ENCODE measurements around the gene PRTG.

The PRTG gene

GRCh38 chr15:55709458-55709857 is 33.5 kb downstream of the PRTG start:
- Mint-ChIP-seq H3K27ac (no peak overlapping the region), H3K36me3 (ENCODE audit: low read depth) (peaks cover 72% of the 10 kb centered on the region), H3K4me3 (no peak overlapping the region), H3K27me3 (ENCODE audit: low read depth, poor library complexity) (no peaks in the 10 kb centered on the region), H3K9me3 (peaks cover 27% of the 10 kb centered on the region), H3K4me1 (peaks cover 64% of the 10 kb centered on the region)
- no peak for DNase-seq
- TF ChIP-seq, protein P1, sequence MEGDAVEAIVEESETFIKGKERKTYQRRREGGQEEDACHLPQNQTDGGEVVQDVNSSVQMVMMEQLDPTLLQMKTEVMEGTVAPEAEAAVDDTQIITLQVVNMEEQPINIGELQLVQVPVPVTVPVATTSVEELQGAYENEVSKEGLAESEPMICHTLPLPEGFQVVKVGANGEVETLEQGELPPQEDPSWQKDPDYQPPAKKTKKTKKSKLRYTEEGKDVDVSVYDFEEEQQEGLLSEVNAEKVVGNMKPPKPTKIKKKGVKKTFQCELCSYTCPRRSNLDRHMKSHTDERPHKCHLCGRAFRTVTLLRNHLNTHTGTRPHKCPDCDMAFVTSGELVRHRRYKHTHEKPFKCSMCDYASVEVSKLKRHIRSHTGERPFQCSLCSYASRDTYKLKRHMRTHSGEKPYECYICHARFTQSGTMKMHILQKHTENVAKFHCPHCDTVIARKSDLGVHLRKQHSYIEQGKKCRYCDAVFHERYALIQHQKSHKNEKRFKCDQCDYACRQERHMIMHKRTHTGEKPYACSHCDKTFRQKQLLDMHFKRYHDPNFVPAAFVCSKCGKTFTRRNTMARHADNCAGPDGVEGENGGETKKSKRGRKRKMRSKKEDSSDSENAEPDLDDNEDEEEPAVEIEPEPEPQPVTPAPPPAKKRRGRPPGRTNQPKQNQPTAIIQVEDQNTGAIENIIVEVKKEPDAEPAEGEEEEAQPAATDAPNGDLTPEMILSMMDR (IDR thresholded peaks at IDR 0.05) = no peak

DNA sequence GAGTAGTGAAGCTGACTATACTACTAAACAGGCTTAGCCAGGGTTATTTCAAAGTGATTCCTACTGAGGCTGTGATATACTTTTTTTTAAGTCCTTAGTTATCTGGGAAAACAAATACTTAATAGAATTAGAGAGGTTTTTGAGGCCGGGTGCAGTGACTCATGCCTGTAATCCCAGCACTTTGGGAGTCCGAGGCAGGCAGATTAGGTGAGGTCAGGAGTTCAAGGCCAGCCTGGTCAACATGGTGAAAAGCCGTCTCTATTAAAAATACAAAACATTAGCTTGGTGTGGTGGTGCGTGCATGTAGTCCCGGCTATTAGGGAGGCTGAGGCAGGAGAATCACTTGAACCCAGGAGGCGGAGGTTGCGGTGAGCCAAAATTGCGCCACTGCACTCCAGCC is 34.2 kb downstream of the PRTG start:
- peaks cover 27% of the 10 kb centered on the region for H3K9me3 Mint-ChIP-seq
- no peak for DNase-seq
- H3K27ac Mint-ChIP-seq = peak overlapping the region; percentile 64
- no peaks in the 10 kb centered on the region for H3K27me3 Mint-ChIP-seq (ENCODE audit: low read depth, poor library complexity)
- H3K4me1 Mint-ChIP-seq = peaks cover 64% of the 10 kb centered on the region
- H3K36me3 Mint-ChIP-seq (ENCODE audit: low read depth) = peaks cover 67% of the 10 kb centered on the region
- TF ChIP-seq, protein P1 (IDR thresholded peaks at IDR 0.05) = no peak
- no peak overlapping the region for H3K4me3 Mint-ChIP-seq

- Mint-ChIP-seq H3K9me3 (peaks cover 27% of the 10 kb centered on the region), H3K4me1 (peaks cover 67% of the 10 kb centered on the region), H3K4me3 (no peak overlapping the region), H3K27ac (peak overlapping the region; percentile 95), H3K36me3 (ENCODE audit: low read depth) (peaks cover 68% of the 10 kb centered on the region), H3K27me3 (ENCODE audit: low read depth, poor library complexity) (no peaks in the 10 kb centered on the region)
- TF ChIP-seq, protein P1 (IDR thresholded peaks at IDR 0.05) = no peak
- no peak for DNase-seq
These were observed 35.0 kb downstream of the PRTG start for GRCh38 chr15:55707951-55708350.

GRCh38 chr15:55707518-55707917 is 35.4 kb downstream of the PRTG start:
- Mint-ChIP-seq H3K27ac (peak overlapping the region; percentile 18), H3K27me3 (ENCODE audit: low read depth, poor library complexity) (no peaks in the 10 kb centered on the region), H3K36me3 (ENCODE audit: low read depth) (peaks cover 66% of the 10 kb centered on the region), H3K4me1 (peaks cover 65% of the 10 kb centered on the region), H3K4me3 (no peak overlapping the region), H3K9me3 (peaks cover 27% of the 10 kb centered on the region)
- TF ChIP-seq, protein P1 (IDR thresholded peaks at IDR 0.05) = no peak
- DNase-seq = no peak

- no peaks in the 10 kb centered on the region for H3K27me3 Mint-ChIP-seq (ENCODE audit: low read depth, poor library complexity)
- peaks cover 68% of the 10 kb centered on the region for H3K4me1 Mint-ChIP-seq
- TF ChIP-seq, protein P1 (IDR thresholded peaks at IDR 0.05) = no peak
- peak overlapping the region; percentile 91 for H3K27ac Mint-ChIP-seq
- peak overlapping the region; percentile 17 for H3K4me3 Mint-ChIP-seq
- no peak for DNase-seq
- peaks cover 68% of the 10 kb centered on the region for H3K36me3 Mint-ChIP-seq (ENCODE audit: low read depth)
- no peaks in the 10 kb centered on the region for H3K9me3 Mint-ChIP-seq
These were observed 39.1 kb downstream of the PRTG start for GRCh38 chr15:55703873-55704301.

- H3K9me3 Mint-ChIP-seq = no peaks in the 10 kb centered on the region
- peaks cover 69% of the 10 kb centered on the region for H3K4me1 Mint-ChIP-seq
- H3K27ac Mint-ChIP-seq = peak overlapping the region; percentile 85
- peaks cover 59% of the 10 kb centered on the region for H3K36me3 Mint-ChIP-seq (ENCODE audit: low read depth)
- H3K4me3 Mint-ChIP-seq = no peak overlapping the region
- TF ChIP-seq, protein P1 (IDR thresholded peaks at IDR 0.05) = no peak
- H3K27me3 Mint-ChIP-seq (ENCODE audit: low read depth, poor library complexity) = no peaks in the 10 kb centered on the region
- no peak for DNase-seq
These were observed 42.1 kb downstream of the PRTG start for GRCh38 chr15:55700876-55701275.
